Globus pallidus (tissue), 1 donor: ENCODE measurements around the gene METTL1.
"Not testable (repeated sequence)": the region's sequence is repeated elsewhere in the genome, so short reads cannot be mapped to it uniquely, and the experiment has no call there.

Experiments
- DNase-seq: peaks from one replicate; pipeline ENCODE4 v3.0.0-alpha.2; 2015; ENCODE audit warnings: low spot score

Gene METTL1

GRCh38 chr12:57797933-57798332 is 26.0 kb upstream of the METTL1 start:
- no peak for DNase-seq

GRCh38 chr12:57796996-57797395 is 25.1 kb upstream of the METTL1 start:
- no peak for DNase-seq

- DNase-seq: no peak
Observed at GRCh38 chr12:57795354-57795753, 23.4 kb upstream of the METTL1 start.

- no peak for DNase-seq
Observed at GRCh38 chr12:57793920-57794319, 22.0 kb upstream of the METTL1 start.

- DNase-seq: no peak
Observed at GRCh38 chr12:57783861-57784260, 12.0 kb upstream of the METTL1 start.

- DNase-seq: no peak
Observed at GRCh38 chr12:57783466-57783801, 11.5 kb upstream of the METTL1 start.

- DNase-seq: peak; percentile 90
Observed at GRCh38 chr12:57782608-57783465, 10.9 kb upstream of the METTL1 start, which contains the start of gene TSFM. TSFM (plus strand) TSS chr12:57782787; CDS start chr12:57782802, 15 bp downstream.

GRCh38 chr12:57782243-57782607 is 10.3 kb upstream of the METTL1 start:
- DNase-seq: no peak

GRCh38 chr12:57781801-57782200 is 9.9 kb upstream of the METTL1 start:
- no peak for DNase-seq

- DNase-seq: no peak
Observed at GRCh38 chr12:57781244-57781643, 9.3 kb upstream of the METTL1 start.

- DNase-seq: no peak
Observed at GRCh38 chr12:57780284-57780897, 8.5 kb upstream of the METTL1 start.

- no peak for DNase-seq
Observed at GRCh38 chr12:57779736-57780135, 7.8 kb upstream of the METTL1 start.

- DNase-seq: no peak
Observed at GRCh38 chr12:57777911-57778310, 6.0 kb upstream of the METTL1 start.

GRCh38 chr12:57777367-57777766 is 5.5 kb upstream of the METTL1 start:
- DNase-seq: no peak

- DNase-seq: no peak
Observed at GRCh38 chr12:57776247-57776587, 4.3 kb upstream of the METTL1 start.

- no peak for DNase-seq
Observed at GRCh38 chr12:57775563-57776246, 3.8 kb upstream of the METTL1 start.

- DNase-seq: no peak
Observed at GRCh38 chr12:57775044-57775443, 3.1 kb upstream of the METTL1 start.

GRCh38 chr12:57774634-57775033 is 2.7 kb upstream of the METTL1 start:
- DNase-seq: not testable (repeated sequence)

GRCh38 chr12:57772429-57773322 is 771 bp upstream of the METTL1 start, which contains the start of gene EEF1AKMT3:
EEF1AKMT3 (plus strand) TSS chr12:57772614; CDS start chr12:57772725, 111 bp downstream.
- DNase-seq: no peak

- DNase-seq: peak; percentile 69
Observed at GRCh38 chr12:57771236-57771872, 551 bp downstream of the METTL1 start.

GRCh38 chr12:57770734-57771133 is 1.2 kb downstream of the METTL1 start:
- DNase-seq: no peak
